Retinal pigment epithelial cell (primary cell): ENCODE results near the gene KRTAP10-6.
"Not testable (repeated sequence)": the region's sequence is repeated elsewhere in the genome, so short reads cannot be mapped to it uniquely, and the experiment has no call there.

Source experiments
- DNase-seq: peaks from one replicate; pipeline ENCODE4 v3.0.0-alpha.2; 2010; ENCODE audit warnings: low read depth
- H3K4me3 ChIP-seq: 2 replicates; pipeline ENCODE4 v1.5.1; 2011; ENCODE audit warnings: mild to moderate bottlenecking, low read length, control low read depth, moderate library complexity
- CTCF ChIP-seq: conservative IDR thresholded peaks from 2 replicates; pipeline ENCODE4 v1.5.1; 2011; ENCODE audit warnings: low read depth, low read length, control low read depth, inconsistent platforms

The KRTAP10-6 gene

GRCh38 chr21:44611551-44611950 is 19.2 kb upstream of the KRTAP10-6 start:
- H3K4me3 ChIP-seq = no peak overlapping the region
- TF ChIP-seq CTCF = no peak
- no peak for DNase-seq

- H3K4me3 ChIP-seq, DNase-seq: not testable (repeated sequence)
Measured at GRCh38 chr21:44610157-44610843, 18.0 kb upstream of the KRTAP10-6 start.

GRCh38 chr21:44609193-44609592 is 16.9 kb upstream of the KRTAP10-6 start:
- H3K4me3 ChIP-seq = no peak overlapping the region
- TF ChIP-seq CTCF = no peak
- no peak for DNase-seq

GRCh38 chr21:44606495-44606894 is 14.2 kb upstream of the KRTAP10-6 start:
- no peak for TF ChIP-seq CTCF

GRCh38 chr21:44603911-44604310 is 11.6 kb upstream of the KRTAP10-6 start:
- TF ChIP-seq CTCF = no peak
- no peak for DNase-seq
- H3K4me3 ChIP-seq = no peak overlapping the region

More at GRCh38 chr21:44606495-44606894, 14.2 kb upstream of the KRTAP10-6 start:
- H3K4me3 ChIP-seq = no peak overlapping the region
- DNase-seq = no peak

- no peak for TF ChIP-seq CTCF
- no peak overlapping the region for H3K4me3 ChIP-seq
- no peak for DNase-seq
Measured at GRCh38 chr21:44603109-44603875, 11.0 kb upstream of the KRTAP10-6 start.

GRCh38 chr21:44602463-44602850 is 10.2 kb upstream of the KRTAP10-6 start:
- DNase-seq = no peak
- no peak overlapping the region for H3K4me3 ChIP-seq
- no peak for TF ChIP-seq CTCF
